Kidney (tissue), 14 donors: ENCODE results near the gene MAPK7. TPM values are rescaled to one million over a fixed set of nuclear protein-coding genes. Genes with fewer than 3 reads are reported as not detected.
A peak's percentile ranks its signal among the peaks of the same experiment; 100 is the strongest.
"Not testable (repeated sequence)": the region's sequence is repeated elsewhere in the genome, so short reads cannot be mapped to it uniquely, and the experiment has no call there.

ENCODE experiments used
- DNase-seq, 5 donors: peaks; one replicate each; pipeline ENCODE4 v3.0.0-alpha.2; 2013 to 2020
- FAIRE-seq: peaks from 2 replicates; lab custom pipeline; 2012; peaks lifted over from hg19 to GRCh38; lab: Jason Lieb, UNC
- H3K27ac ChIP-seq, 2 donors: one replicate each; pipeline ENCODE4 v1.7.0; 2013; ENCODE audit warnings: low read depth in 2 of 2, low read length in 2 of 2, inconsistent platforms in 1 of 2
- H3K27me3 ChIP-seq: one replicate; pipeline ENCODE4 v1.7.1; 2013; ENCODE audit warnings: low read length, inconsistent platforms; ENCODE audit not compliant: control insufficient read depth, insufficient read depth
- H3K36me3 ChIP-seq, 3 donors: one replicate each; pipeline versions ENCODE4 v1.7.0 to v1.7.1; 2013; ENCODE audit warnings: low read length in 3 of 3, control low read depth in 1 of 3, inconsistent platforms in 1 of 3; ENCODE audit not compliant: insufficient read depth in 3 of 3, control insufficient read depth in 2 of 3
- H3K4me1 ChIP-seq, 3 donors: one replicate each; pipeline versions ENCODE4 v1.7.0 to v1.7.1; 2013; ENCODE audit warnings: low read length in 3 of 3, inconsistent platforms in 1 of 3, low read depth in 1 of 3; ENCODE audit not compliant: control insufficient read depth in 2 of 3, insufficient read depth in 2 of 3
- H3K4me3 ChIP-seq, 3 donors: one replicate each; pipeline versions ENCODE4 v1.7.0 to v1.8.1; 2013; ENCODE audit warnings: low read length in 3 of 3, control low read depth in 1 of 3, inconsistent platforms in 1 of 3
- H3K9ac ChIP-seq, 3 donors: one replicate each; pipeline versions ENCODE4 v1.7.0 to v1.7.1; 2013; ENCODE audit warnings: low read length in 3 of 3, control low read depth in 1 of 3, inconsistent platforms in 1 of 3
- H3K9me3 ChIP-seq, 3 donors: one replicate each; pipeline versions ENCODE4 v1.7.0 to v1.7.1; 2013; ENCODE audit warnings: low read length in 3 of 3, control low read depth in 1 of 3, inconsistent platforms in 1 of 3; ENCODE audit not compliant: control insufficient read depth in 2 of 3, insufficient read depth in 1 of 3
- intact Hi-C: fragments of 100-400 bp; cut with DNase I; formaldehyde crosslinking; loops from one replicate; pipeline ENCODE4 v1.11.1; 2022
- polyA plus RNA-seq: library from polyadenylated mRNA; stranded (reverse); fragments of 350-450 nt; fragmentation: Illumina TruSeq; extraction: RNeasy Lipid Tissue Mini Kit (QIAGEN cat#74804); gene quantifications from one replicate; pipeline ENCODE4 v1.2.3, GENCODE V29; 2014; ENCODE audit warnings: low read depth, low replicate concordance; ENCODE audit not compliant: insufficient read depth
- total RNA-seq: library from RNA; stranded (reverse); fragmentation: NEBNext Ultra II Directional; extraction: Animal tissue kit (Norgen Biotek cat#: 25700); gene quantifications from one replicate; pipeline ENCODE4 v1.2.1, GENCODE V29; 2021
- TF ChIP-seq, protein P1 (sequence below): IDR thresholded peaks from 3 replicates; pipeline ENCODE4 v1.5.1; 2012; ENCODE audit warnings: mild to moderate bottlenecking, moderate library complexity, borderline replicate concordance; ENCODE audit not compliant: insufficient read depth; ENCODE audit errors: extremely low read depth
- donor health status: control.
- donor health status: control.
- donor health status: control.
- donor health status: control.
- donor health status: control.
- donor health status: DM: yes; HTN: yes; CAD: no.
- donor health status: Normal renal cell carcinoma (clear cell type).

MAPK7 gene
- total and polyA plus RNA-seq, 2 donors from 2014 or later: 7.1 to 36.7 TPM

DNA sequence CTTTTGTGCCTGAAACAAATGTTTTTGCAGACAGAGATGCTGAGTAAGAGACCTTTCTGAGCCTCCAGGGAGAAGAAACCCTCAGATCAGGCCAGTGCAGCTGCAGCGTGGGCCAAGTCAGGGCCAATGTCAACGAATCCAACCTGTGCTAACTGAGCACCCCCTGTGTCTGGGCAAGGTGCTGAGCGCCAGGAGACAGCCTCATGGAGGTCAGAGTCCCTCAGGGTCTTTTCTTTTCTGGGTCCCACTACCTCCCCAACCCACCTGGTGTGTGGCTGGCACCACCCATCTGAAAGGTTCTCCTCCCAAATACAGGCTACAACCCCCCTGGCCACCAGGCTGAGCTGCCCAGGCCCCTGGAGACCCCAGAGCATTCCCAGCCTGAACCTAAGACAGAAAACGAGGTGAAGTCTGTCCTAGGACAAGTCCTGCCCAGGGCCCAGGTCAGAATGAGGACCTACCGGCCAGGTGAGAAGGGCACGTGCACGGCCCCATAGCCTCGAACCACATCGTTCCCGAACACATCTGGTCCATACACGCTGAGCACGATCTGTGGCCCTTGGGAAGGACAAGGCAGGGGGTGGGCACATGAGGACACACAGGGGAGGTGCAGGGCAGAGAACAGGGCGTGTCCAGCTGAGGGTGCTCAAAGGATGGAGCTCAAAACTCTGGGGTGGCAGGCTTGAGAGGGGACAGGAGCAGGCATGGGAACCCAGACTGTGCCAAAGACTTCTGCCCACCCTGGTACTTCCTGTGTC lies 30.8 kb upstream of the MAPK7 start:
- Histone ChIP-seq H3K9ac (no peak overlapping the region), H3K27me3 (no peaks in the 10 kb centered on the region), H3K4me3 (no peak overlapping the region), H3K4me1 (peaks cover 0 to 5% (median 4%) of the 10 kb centered on the region in 3 donors), H3K9me3 (no peaks in the 10 kb centered on the region), H3K27ac (no peak overlapping the region), H3K36me3 (no peaks in the 10 kb centered on the region)
- TF ChIP-seq, protein P1, sequence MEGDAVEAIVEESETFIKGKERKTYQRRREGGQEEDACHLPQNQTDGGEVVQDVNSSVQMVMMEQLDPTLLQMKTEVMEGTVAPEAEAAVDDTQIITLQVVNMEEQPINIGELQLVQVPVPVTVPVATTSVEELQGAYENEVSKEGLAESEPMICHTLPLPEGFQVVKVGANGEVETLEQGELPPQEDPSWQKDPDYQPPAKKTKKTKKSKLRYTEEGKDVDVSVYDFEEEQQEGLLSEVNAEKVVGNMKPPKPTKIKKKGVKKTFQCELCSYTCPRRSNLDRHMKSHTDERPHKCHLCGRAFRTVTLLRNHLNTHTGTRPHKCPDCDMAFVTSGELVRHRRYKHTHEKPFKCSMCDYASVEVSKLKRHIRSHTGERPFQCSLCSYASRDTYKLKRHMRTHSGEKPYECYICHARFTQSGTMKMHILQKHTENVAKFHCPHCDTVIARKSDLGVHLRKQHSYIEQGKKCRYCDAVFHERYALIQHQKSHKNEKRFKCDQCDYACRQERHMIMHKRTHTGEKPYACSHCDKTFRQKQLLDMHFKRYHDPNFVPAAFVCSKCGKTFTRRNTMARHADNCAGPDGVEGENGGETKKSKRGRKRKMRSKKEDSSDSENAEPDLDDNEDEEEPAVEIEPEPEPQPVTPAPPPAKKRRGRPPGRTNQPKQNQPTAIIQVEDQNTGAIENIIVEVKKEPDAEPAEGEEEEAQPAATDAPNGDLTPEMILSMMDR: no peak
- intact Hi-C loops: no loop called here
- DNase-seq (peak in 1 of 5 donors; percentile 8), FAIRE-seq (no peak)

- no peak for DNase-seq
- H3K4me1 ChIP-seq: peaks cover 0 to 5% (median 4%) of the 10 kb centered on the region in 3 donors
- no peaks in the 10 kb centered on the region for H3K36me3 ChIP-seq
- H3K9ac ChIP-seq: no peak overlapping the region
- intact Hi-C loops: no loop called here
- H3K27ac ChIP-seq: no peak overlapping the region
- H3K4me3 ChIP-seq: no peak overlapping the region
- FAIRE-seq: no peak
- H3K9me3 ChIP-seq: no peaks in the 10 kb centered on the region
- TF ChIP-seq, protein P1: no peak
- H3K27me3 ChIP-seq: no peaks in the 10 kb centered on the region
These were observed 30.1 kb upstream of the MAPK7 start for GRCh38 chr17:19348081-19348650.

DNA sequence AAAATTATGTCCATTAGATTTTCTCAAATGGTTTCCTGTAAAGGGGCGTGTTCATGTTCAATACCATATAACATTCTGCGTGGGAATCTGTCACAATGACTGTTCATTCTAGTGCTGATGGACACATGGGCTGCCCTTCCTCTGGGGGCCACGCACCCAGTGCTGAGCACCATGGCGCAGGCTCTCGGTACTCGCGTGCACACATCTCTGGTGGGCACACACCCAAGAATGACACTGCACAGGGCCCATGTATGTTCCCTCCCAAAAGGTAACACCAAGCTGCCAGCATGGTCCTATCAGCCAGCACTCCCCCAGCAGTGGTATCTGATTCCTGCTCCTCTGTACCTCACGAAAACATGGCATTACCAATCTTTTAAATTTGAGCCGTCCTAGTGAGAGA lies 29.5 kb upstream of the MAPK7 start:
- Histone ChIP-seq H3K27me3 (no peaks in the 10 kb centered on the region), H3K4me3 (no peak overlapping the region), H3K36me3 (no peaks in the 10 kb centered on the region), H3K4me1 (peaks cover 0 to 5% (median 4%) of the 10 kb centered on the region in 3 donors), H3K9ac (no peak overlapping the region), H3K9me3 (no peaks in the 10 kb centered on the region), H3K27ac (no peak overlapping the region)
- TF ChIP-seq, protein P1: no peak
- FAIRE-seq: no peak
- intact Hi-C loops: no loop called here
- DNase-seq: peak in 1 of 5 donors; percentile 21

DNA sequence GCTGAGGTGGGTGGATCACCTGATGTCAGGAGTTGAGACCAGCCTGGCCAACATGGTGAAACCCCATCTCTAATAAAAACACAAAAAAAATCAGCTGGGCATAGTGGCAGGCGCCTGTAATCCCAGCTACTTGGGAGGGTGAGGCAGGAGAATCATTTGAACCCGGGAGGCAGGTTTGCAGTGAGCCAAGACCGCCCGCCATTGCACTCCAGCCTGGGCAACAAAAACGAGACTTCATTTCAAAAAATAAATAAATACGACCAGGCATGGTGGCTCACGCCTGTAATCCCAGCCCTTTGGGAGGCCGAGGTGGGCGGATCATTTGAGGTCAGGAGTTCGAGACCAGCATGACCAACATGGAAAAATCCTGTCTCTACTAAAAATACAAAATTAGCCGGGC lies 24.9 kb upstream of the MAPK7 start:
- FAIRE-seq, H3K36me3 ChIP-seq, H3K9me3 ChIP-seq, H3K27ac ChIP-seq, H3K27me3 ChIP-seq, H3K4me3 ChIP-seq, DNase-seq, H3K9ac ChIP-seq, intact Hi-C loops, H3K4me1 ChIP-seq: not testable (repeated sequence)
